GM12878 (cell line): ENCODE data around the gene PPP6R2. TPM values are rescaled to one million over a fixed set of nuclear protein-coding genes. Genes with fewer than 3 reads are reported as not detected.
"Not testable (repeated sequence)": the region's sequence is repeated elsewhere in the genome, so short reads cannot be mapped to it uniquely, and the experiment has no call there.

Experiments used
- ATAC-seq: fragments of 200-7000 bp; cut with Tn5 transposase; 3 replicates; pipeline ENCODE4 v1.9.1; 2020; ENCODE audit warnings: mild to moderate bottlenecking, moderate library complexity
- BruUV-seq: library from RNA; stranded (reverse); fragments of 400-500 nt; replicated peaks from 2 replicates; lab custom pipeline; 2021; lab: Mats Ljungman, UMichigan
- CTCF ChIA-PET: fragments of 300-600 bp; sonication (Branson Sonifier 250); formaldehyde crosslinking; extraction: SDS; loops from one replicate; lab custom pipeline; 2021; ENCODE audit warnings: inconsistent platforms; lab: Yijun Ruan, JAX
- POLR2A ChIA-PET: fragments of 350-600 bp; formaldehyde crosslinking; extraction: SDS; loops from one replicate; lab custom pipeline; 2021; ENCODE audit warnings: inconsistent platforms; lab: Charles Lee
- RAD21 ChIA-PET: fragments of 300-600 bp; sonication (Branson Sonifier 250); formaldehyde crosslinking; loops from one replicate; lab custom pipeline; 2023; ENCODE audit warnings: antibody characterized with exemption; ENCODE audit not compliant: unreplicated experiment; lab: Charles Lee
- SMC1A ChIA-PET: fragments of 300-600 bp; sonication (Branson Sonifier 250); formaldehyde crosslinking; loops from one replicate; lab custom pipeline; 2023; ENCODE audit not compliant: unreplicated experiment, uncharacterized antibody; lab: Charles Lee
- DNase-seq: peaks from one replicate; pipeline ENCODE4 v3.0.0-alpha.2; 2011; ENCODE audit warnings: low read depth, low spot score
- FAIRE-seq: peaks from 3 replicates; lab custom pipeline; 2011; peaks lifted over from hg19 to GRCh38; lab: Jason Lieb, UNC
- H2AFZ ChIP-seq: 2 replicates; pipeline ENCODE4 v1.6.0; 2011; ENCODE audit warnings: low read depth, low read length, control low read depth; ENCODE audit not compliant: control insufficient read depth
- H3K27ac ChIP-seq: 2 replicates; pipeline ENCODE4 v1.5.1; 2011; ENCODE audit warnings: control low read depth; ENCODE audit not compliant: control insufficient read depth, insufficient read depth
- H3K27me3 ChIP-seq, 2 experiments: replicated peaks in 1 of 2; 2 replicates each; pipeline versions ENCODE4 v1.6.0 to v1.6.1; 2011; ENCODE audit warnings: low read length in 1 of 2; ENCODE audit not compliant: control insufficient read depth in 2 of 2, insufficient read depth in 2 of 2
- H3K36me3 ChIP-seq, 2 experiments: 2 replicates each; pipeline ENCODE4 v1.5.1; 2011; ENCODE audit warnings: low read length in 1 of 2; ENCODE audit not compliant: control insufficient read depth in 2 of 2, insufficient read depth in 2 of 2
- H3K4me1 ChIP-seq: 2 replicates; pipeline ENCODE4 v1.6.1; 2011; ENCODE audit warnings: mild to moderate bottlenecking, low read length, moderate library complexity, mixed read lengths; ENCODE audit not compliant: control insufficient read depth, insufficient read depth
- H3K4me2 ChIP-seq: 2 replicates; pipeline ENCODE4 v1.6.0; 2011; ENCODE audit warnings: control low read depth; ENCODE audit not compliant: control insufficient read depth, insufficient read depth
- H3K4me3 ChIP-seq: fragments of 200-600 bp; sonication (generic); 2 replicates; pipeline ENCODE4 v1.5.1; 2016
- H3K79me2 ChIP-seq: 2 replicates; pipeline ENCODE4 v1.6.0; 2011; ENCODE audit warnings: low read length; ENCODE audit not compliant: control insufficient read depth, insufficient read depth
- H3K9ac ChIP-seq: 2 replicates; pipeline ENCODE4 v1.8.0; 2011; ENCODE audit warnings: low read length, control low read depth, mixed read lengths; ENCODE audit not compliant: control insufficient read depth, insufficient read depth
- H3K9me3 ChIP-seq: replicated peaks from 3 replicates; pipeline ENCODE4 v1.5.1; 2011; ENCODE audit warnings: mild to moderate bottlenecking, low read length; ENCODE audit not compliant: control insufficient read depth, insufficient read depth
- H4K20me1 ChIP-seq: 2 replicates; pipeline ENCODE4 v1.6.0; 2011; ENCODE audit not compliant: control insufficient read depth, insufficient read depth
- BCLAF1 ChIP-seq: fragments of 450-650 bp; IDR thresholded peaks from 2 replicates; pipeline ENCODE4 v1.6.1; 2017; ENCODE audit warnings: antibody characterized with exemption, mild to moderate bottlenecking, moderate library complexity
- CREB1 ChIP-seq: IDR thresholded peaks from 2 replicates; pipeline ENCODE4 v1.6.1; 2012; ENCODE audit warnings: low read depth, mild to moderate bottlenecking, inconsistent platforms
- CTCF ChIP-seq, 3 experiments: IDR thresholded peaks in 2 of 3; conservative IDR thresholded peaks in 1 of 3; 2 replicates each; pipeline ENCODE4 v1.5.1; 2011; ENCODE audit warnings: low read depth in 3 of 3, low read length in 3 of 3, mild to moderate bottlenecking in 3 of 3, control low read depth in 2 of 3, moderate library complexity in 2 of 3, inconsistent platforms in 1 of 3, mixed read lengths in 1 of 3; ENCODE audit not compliant: control insufficient read depth in 2 of 3, insufficient read depth in 1 of 3; ENCODE audit errors: extremely low read depth in 1 of 3
- MYB ChIP-seq: fragments of 150-350 bp; IDR thresholded peaks from 2 replicates; pipeline ENCODE4 v1.6.1; 2014; ENCODE audit warnings: mild to moderate bottlenecking, low read depth, low read length, borderline replicate concordance
- SREBF2 ChIP-seq: IDR thresholded peaks from 2 replicates; pipeline ENCODE4 v1.6.1; 2012; ENCODE audit warnings: mild to moderate bottlenecking, low read length
- USF1 ChIP-seq: IDR thresholded peaks from 2 replicates; pipeline ENCODE4 v1.6.1; 2011; ENCODE audit warnings: borderline replicate concordance, low read depth, mild to moderate bottlenecking, moderate library complexity, mixed read lengths, low read length; ENCODE audit not compliant: insufficient read depth; ENCODE audit errors: extremely low read length
- WRNIP1 ChIP-seq: IDR thresholded peaks from 2 replicates; pipeline ENCODE4 v1.6.1; 2011; ENCODE audit warnings: low read depth, low read length, improper control_type of control experiment, borderline replicate concordance
- WGBS: methylation state at CpG from one replicate; pipeline ENCODE4 v1.1.6; 2016; ENCODE audit warnings: low lambda C conversion rate; ENCODE audit not compliant: insufficient replicate concordance, insufficient coverage; ENCODE audit errors: missing lambda C conversion rate; 5-methylcytosine and 5-hydroxymethylcytosine counted together
- in situ Hi-C: fragments of 300-500 bp; cut with MboI; formaldehyde crosslinking; loops from 9 replicates; pipeline ENCODE4 v1.14.3; 2018; ENCODE audit warnings: mixed read lengths
- intact Hi-C: fragments of 100-400 bp; cut with micrococcal nuclease; formaldehyde crosslinking; loops from one replicate; pipeline ENCODE4 v1.14.2; 2022; ENCODE audit not compliant: unreplicated experiment
- polyA plus RNA-seq, 11 experiments: library from polyadenylated mRNA; depleted of rRNA in 4 of 11; unstranded in 6 of 11; stranded (reverse) in 5 of 11; fragments of >200 nt; fragmentation: Nextera tagmentation in 4 of 11; fragmentation: Illumina TruSeq in 1 of 11; extraction: Ambion mirVana in 4 of 11; extraction: Trizol in 1 of 11; gene quantifications; 1 replicate in 1 of 11; 2 replicates in 10 of 11; pipeline versions ENCODE4 v1.2.1 to v1.2.3, GENCODE V29; 2011 to 2016; ENCODE audit warnings: inconsistent platforms in 2 of 11, missing spikeins in 2 of 11, low read depth in 1 of 11
- total RNA-seq, 4 experiments: library from RNA; depleted of rRNA in 3 of 4; stranded (reverse); fragments of >200 nt in 3 of 4; fragmentation: Illumina TruSeq in 1 of 4; extraction: Trizol in 1 of 4; gene quantifications; 2 replicates each; pipeline versions ENCODE4 v1.2.1 to v1.2.3, GENCODE V29; 2013 to 2021

PPP6R2 gene
- total and polyA plus RNA-seq, 10 of the 15 experiments (the other 5 are each of a cell fraction or from before 2014, with no cell fraction given), result 0.29 to 52.6 (median 25.4) TPM

- no peak for TF ChIP-seq BCLAF1
- TF ChIP-seq WRNIP1, result no peak
- TF ChIP-seq USF1, result no peak
- no peak for TF ChIP-seq SREBF2
- TF ChIP-seq CTCF (IDR thresholded peaks at IDR 0.05 in 2 of 3, conservative IDR thresholded peaks at IDR 0.05 in 1 of 3; ENCODE audit: control insufficient read depth in 2 of 3, extremely low read depth in 1 of 3, insufficient read depth in 1 of 3, low read depth in 3 of 3, low read length in 3 of 3), result no peak
- TF ChIP-seq CREB1, result no peak
- TF ChIP-seq MYB, result no peak
Measured at GRCh38 chr22:50363166-50363802, 20.2 kb downstream of the PPP6R2 start (continued).

GRCh38 chr22:50363803-50364194, 20.7 kb downstream of the PPP6R2 start:
- H3K4me1 ChIP-seq, CTCF ChIA-PET, FAIRE-seq, H3K4me3 ChIP-seq, H4K20me1 ChIP-seq, intact Hi-C loops, H3K9me3 ChIP-seq, ATAC-seq, H2AFZ ChIP-seq, H3K36me3 ChIP-seq, H3K4me2 ChIP-seq, SMC1A ChIA-PET, BruUV-seq, POLR2A ChIA-PET, RAD21 ChIA-PET, H3K27ac ChIP-seq, DNase-seq, H3K27me3 ChIP-seq, in situ Hi-C loops, H3K9ac ChIP-seq: not testable (repeated sequence)
- 90% methylated on average over 10 of the region's 11 CpGs for WGBS
- H3K79me2 ChIP-seq, result peaks cover 13% of the 10 kb centered on the region
